ENCODE results near the gene ACOT9. TPM values are rescaled to one million over a fixed set of nuclear protein-coding genes. Genes with fewer than 3 reads are reported as not detected.

Gene ACOT9
- total RNA-seq, 2 donors from 2014 or later = 23.6 to 26.0 TPM

DNA sequence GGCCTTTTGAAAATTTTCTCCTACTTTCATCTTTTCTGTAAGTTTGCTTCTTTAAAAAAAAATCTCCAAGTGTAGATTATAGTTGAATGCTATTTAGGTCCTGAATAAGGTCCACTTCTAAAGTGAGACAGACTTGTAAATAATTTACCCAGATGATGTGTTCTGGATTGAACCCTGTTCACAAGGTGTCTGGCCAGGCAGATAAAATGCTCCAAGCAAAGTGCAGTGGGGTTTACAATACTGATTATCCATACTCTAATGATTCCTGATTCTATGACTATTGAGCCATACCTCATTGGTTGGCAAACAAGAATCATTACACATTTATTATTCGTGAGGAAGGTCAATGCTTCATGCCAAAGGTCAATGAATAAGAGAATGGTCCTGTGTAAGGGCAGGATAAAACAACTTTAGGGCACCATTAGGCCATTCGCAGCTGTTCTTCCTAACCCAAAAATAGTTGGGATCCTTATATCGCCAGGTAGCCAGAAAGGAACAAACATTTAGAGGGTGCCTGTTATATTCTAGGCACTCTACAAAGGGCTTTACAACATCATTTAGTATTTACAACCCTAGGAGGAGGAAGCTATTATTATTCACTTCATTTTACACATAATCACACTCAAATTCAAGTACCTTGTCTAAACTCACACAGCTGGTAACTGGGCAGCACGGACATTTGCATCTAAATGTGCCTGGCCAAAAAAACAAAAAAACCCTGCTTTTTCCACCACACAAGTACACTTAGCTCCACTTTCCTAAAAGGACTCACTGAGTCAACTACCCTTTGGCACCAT is 21.3 kb upstream of the ACOT9 start:
- no peaks in the 10 kb centered on the region for H3K27me3 ChIP-seq
- DNase-seq = no peak
- H3K36me3 ChIP-seq = no peaks in the 10 kb centered on the region
- H3K9me3 ChIP-seq = no peaks in the 10 kb centered on the region
- H3K4me3 ChIP-seq = no peak overlapping the region
- H3K27ac ChIP-seq = no peak overlapping the region
- intact Hi-C loops (cut with DNase I) = no loop called here
- TF ChIP-seq, protein P1, sequence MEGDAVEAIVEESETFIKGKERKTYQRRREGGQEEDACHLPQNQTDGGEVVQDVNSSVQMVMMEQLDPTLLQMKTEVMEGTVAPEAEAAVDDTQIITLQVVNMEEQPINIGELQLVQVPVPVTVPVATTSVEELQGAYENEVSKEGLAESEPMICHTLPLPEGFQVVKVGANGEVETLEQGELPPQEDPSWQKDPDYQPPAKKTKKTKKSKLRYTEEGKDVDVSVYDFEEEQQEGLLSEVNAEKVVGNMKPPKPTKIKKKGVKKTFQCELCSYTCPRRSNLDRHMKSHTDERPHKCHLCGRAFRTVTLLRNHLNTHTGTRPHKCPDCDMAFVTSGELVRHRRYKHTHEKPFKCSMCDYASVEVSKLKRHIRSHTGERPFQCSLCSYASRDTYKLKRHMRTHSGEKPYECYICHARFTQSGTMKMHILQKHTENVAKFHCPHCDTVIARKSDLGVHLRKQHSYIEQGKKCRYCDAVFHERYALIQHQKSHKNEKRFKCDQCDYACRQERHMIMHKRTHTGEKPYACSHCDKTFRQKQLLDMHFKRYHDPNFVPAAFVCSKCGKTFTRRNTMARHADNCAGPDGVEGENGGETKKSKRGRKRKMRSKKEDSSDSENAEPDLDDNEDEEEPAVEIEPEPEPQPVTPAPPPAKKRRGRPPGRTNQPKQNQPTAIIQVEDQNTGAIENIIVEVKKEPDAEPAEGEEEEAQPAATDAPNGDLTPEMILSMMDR (IDR thresholded peaks at IDR 0.05) = no peak
- no peaks in the 10 kb centered on the region for H3K4me1 ChIP-seq
- H3K9ac ChIP-seq (ENCODE audit: low read depth in 2 of 2, low read length in 2 of 2) = no peak overlapping the region

DNA sequence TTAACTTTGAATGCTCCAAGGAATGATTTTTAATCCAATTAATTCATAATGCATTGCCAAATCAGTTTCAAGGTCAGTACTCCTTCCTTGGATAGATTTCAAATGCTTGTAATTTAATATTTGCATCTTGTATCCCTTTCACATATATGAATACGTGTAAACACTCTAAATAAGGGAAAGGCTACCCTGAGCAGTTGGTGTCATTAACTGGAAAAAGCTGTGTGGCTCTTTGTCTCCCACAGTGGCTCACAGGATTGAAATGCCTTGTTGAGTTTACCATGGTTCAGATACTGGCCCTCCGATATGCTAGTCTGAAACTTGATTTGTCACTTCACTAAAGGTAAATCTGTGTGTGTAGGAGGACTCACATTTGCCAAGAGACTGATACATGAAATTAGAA is 16.7 kb upstream of the ACOT9 start:
- H3K27me3 ChIP-seq = no peaks in the 10 kb centered on the region
- TF ChIP-seq, protein P1 (IDR thresholded peaks at IDR 0.05) = no peak
- H3K36me3 ChIP-seq = no peaks in the 10 kb centered on the region
- DNase-seq = no peak
- no peaks in the 10 kb centered on the region for H3K4me1 ChIP-seq
- H3K9me3 ChIP-seq = no peaks in the 10 kb centered on the region
- H3K9ac ChIP-seq (ENCODE audit: low read depth in 2 of 2, low read length in 2 of 2) = no peak overlapping the region
- H3K27ac ChIP-seq = no peak overlapping the region
- intact Hi-C loops (cut with DNase I) = loop anchor here (5.0 kb wide), 1 partner anchor 142 kb away; no protein-coding TSS in a partner anchor
- no peak overlapping the region for H3K4me3 ChIP-seq

DNA sequence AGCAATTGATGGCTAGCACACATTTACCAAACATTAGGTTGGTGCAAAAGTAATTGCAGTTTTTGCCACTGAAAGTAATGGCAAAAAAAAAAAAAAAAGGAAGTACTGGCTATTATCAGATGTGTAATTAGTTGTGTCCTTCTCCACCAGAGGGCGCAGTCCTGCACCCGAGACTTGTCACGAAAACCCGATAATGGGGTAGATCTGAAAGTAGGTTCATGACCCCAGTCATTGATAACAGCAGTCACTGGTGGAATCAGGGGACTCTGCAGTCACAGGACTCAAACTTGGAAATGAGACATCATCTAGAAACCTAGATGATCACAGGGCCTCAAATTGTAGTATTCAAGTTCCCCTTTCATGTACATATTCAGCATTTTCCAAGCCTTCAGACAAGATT is 13.1 kb upstream of the ACOT9 start:
- no peaks in the 10 kb centered on the region for H3K4me1 ChIP-seq
- H3K4me3 ChIP-seq = no peak overlapping the region
- H3K27ac ChIP-seq = no peak overlapping the region
- no peaks in the 10 kb centered on the region for H3K27me3 ChIP-seq
- no peaks in the 10 kb centered on the region for H3K9me3 ChIP-seq
- H3K9ac ChIP-seq (ENCODE audit: low read depth in 2 of 2, low read length in 2 of 2) = no peak overlapping the region
- intact Hi-C loops (cut with DNase I) = loop anchor here (5.0 kb wide), 1 partner anchor 146 kb away; no protein-coding TSS in a partner anchor
- peak; percentile 74 for DNase-seq
- H3K36me3 ChIP-seq = no peaks in the 10 kb centered on the region
- TF ChIP-seq, protein P1 (IDR thresholded peaks at IDR 0.05) = peak; percentile 65

DNA sequence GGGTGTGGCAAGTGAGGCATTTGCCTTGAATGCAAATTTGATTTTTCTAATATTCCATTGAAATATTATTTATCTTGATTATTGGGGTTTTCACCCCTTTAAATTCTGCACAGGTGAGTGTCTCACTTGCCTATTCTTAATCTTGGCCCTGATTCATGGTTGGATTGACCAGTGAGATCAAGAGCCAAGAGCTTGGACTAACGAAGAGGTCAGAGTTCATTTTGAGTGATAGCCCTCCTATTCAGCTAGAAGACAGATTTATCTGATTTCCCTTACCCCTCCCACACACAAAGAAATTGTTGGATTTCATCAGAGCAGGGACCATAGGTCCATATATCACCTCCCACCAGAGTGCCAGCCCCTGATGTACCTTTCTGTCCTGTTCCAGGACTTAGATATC is 11.6 kb upstream of the ACOT9 start:
- no peak overlapping the region for H3K9ac ChIP-seq (ENCODE audit: low read depth in 2 of 2, low read length in 2 of 2)
- H3K4me1 ChIP-seq = no peaks in the 10 kb centered on the region
- intact Hi-C loops (cut with DNase I) = loop anchor here (5.0 kb wide), 1 partner anchor 148 kb away; no protein-coding TSS in a partner anchor
- TF ChIP-seq, protein P1 (IDR thresholded peaks at IDR 0.05) = no peak
- H3K9me3 ChIP-seq = no peaks in the 10 kb centered on the region
- DNase-seq = no peak
- H3K27me3 ChIP-seq = no peaks in the 10 kb centered on the region
- H3K36me3 ChIP-seq = no peaks in the 10 kb centered on the region
- H3K4me3 ChIP-seq = no peak overlapping the region
- H3K27ac ChIP-seq = no peak overlapping the region

DNA sequence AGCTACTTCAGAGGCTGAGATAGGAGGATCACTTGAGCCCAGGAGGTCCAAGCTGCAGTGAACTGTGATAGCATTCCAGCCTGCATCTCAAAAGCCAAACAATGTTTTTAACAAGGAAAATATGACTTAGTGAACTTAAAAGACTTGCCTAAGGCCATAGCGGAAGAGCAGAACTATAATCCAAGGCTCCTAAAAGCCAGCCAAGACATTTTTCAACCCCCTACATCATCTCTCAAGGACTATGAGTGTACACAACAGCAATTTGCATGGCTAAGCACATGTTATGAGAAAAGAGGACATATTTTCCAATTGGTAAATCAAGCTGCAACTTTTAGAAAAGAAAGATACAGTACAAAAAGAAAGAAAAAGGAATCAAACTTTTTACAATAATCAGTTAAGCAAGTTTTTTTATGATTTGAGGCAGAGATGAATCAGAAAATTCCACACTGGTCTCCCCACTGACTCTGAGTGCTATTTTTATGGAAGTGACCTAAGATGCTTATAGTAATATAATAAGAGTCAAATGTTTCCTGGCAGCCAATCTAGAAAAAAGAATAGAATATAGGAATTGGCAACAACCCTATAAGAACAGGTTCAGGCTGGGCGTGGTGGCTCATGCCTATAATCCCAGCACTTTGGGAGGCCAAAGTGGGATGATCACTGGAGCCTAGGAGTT is 9.8 kb upstream of the ACOT9 start:
- no peak for DNase-seq
- Histone ChIP-seq H3K27me3 (no peaks in the 10 kb centered on the region), H3K4me1 (no peaks in the 10 kb centered on the region), H3K9me3 (no peaks in the 10 kb centered on the region), H3K36me3 (no peaks in the 10 kb centered on the region), H3K4me3 (no peak overlapping the region), H3K9ac (ENCODE audit: low read depth in 2 of 2, low read length in 2 of 2) (no peak overlapping the region), H3K27ac (no peak overlapping the region)
- TF ChIP-seq, protein P1 (IDR thresholded peaks at IDR 0.05) = no peak
- intact Hi-C loops (cut with DNase I) = no loop called here

All from colonic mucosa (tissue), 4 donors.